ENCODE data around the gene ZBTB11. TPM values are rescaled to one million over a fixed set of nuclear protein-coding genes. Genes with fewer than 3 reads are reported as not detected.

The ZBTB11 gene
- total and polyA plus RNA-seq, 2 experiments from 2014 or later = 7.7 to 22.4 TPM

- no peak overlapping the region for H3K4me2 ChIP-seq
- H3K4me1 Mint-ChIP-seq = no peaks in the 10 kb centered on the region; the same call in 2 of the 3 replicates
- peaks cover 6% of the 10 kb centered on the region; the same call in 1 of the 2 replicates for H3F3A ChIP-seq (replicated peaks; ENCODE audit: low read depth)
- no peak for DNase-seq (ENCODE audit: low spot score)
- no peaks in the 10 kb centered on the region for H3K4me1 ChIP-seq (ENCODE audit: insufficient read depth)
- no peak for ATAC-seq
- no peaks in the 10 kb centered on the region for H3K36me3 Mint-ChIP-seq (ENCODE audit: low read depth)
- H3K4me3 ChIP-seq = no peak overlapping the region
- H3K36me3 ChIP-seq (ENCODE audit: insufficient read depth) = no peaks in the 10 kb centered on the region
- H4K20me1 ChIP-seq (replicated peaks; ENCODE audit: insufficient read depth) = no peaks in the 10 kb centered on the region
- no peaks in the 10 kb centered on the region for H3K9me2 ChIP-seq (ENCODE audit: insufficient read depth)
- H3K27me3 Mint-ChIP-seq (ENCODE audit: insufficient read depth, low read depth, poor library complexity) = peaks cover 2% of the 10 kb centered on the region
- no peak overlapping the region for H3K27ac ChIP-seq (ENCODE audit: low read depth)
- no peaks in the 10 kb centered on the region for H3K79me2 ChIP-seq (replicated peaks; ENCODE audit: insufficient read depth)
- H3K4me3 Mint-ChIP-seq = no peak overlapping the region
- H3K9me3 Mint-ChIP-seq = no peaks in the 10 kb centered on the region
- TF ChIP-seq ZNF462 (CRISPR knock-in tag; IDR thresholded peaks at IDR 0.05) (no peak), EZH2phosphoT487 (IDR thresholded peaks at IDR 0.05; ENCODE audit: unreplicated experiment) (no peak), EZH2 (IDR thresholded peaks at IDR 0.05; ENCODE audit: low read depth, unreplicated experiment) (no peak), JUNB (IDR thresholded peaks at IDR 0.05; ENCODE audit: unreplicated experiment) (no peak), STAT1 (IDR thresholded peaks at IDR 0.05; ENCODE audit: unreplicated experiment) (no peak), ETS1 (IDR thresholded peaks at IDR 0.05) (no peak), POLR2AphosphoS5 (IDR thresholded peaks at IDR 0.05; ENCODE audit: low read depth) (no peak)
- H3K27ac Mint-ChIP-seq = no peak overlapping the region
- H2AFZ ChIP-seq = no peak overlapping the region
- no peaks in the 10 kb centered on the region for H3K27me3 ChIP-seq (ENCODE audit: insufficient read depth)
Observed at GRCh38 chr3:101719604-101720185, 42.8 kb upstream of the ZBTB11 start.

All from GM23338 (cell line).